GM06990 (cell line): ENCODE results near the gene RAB7B.

Experiments used
- DNase-seq: peaks from one replicate; pipeline ENCODE4 v3.0.0-alpha.2; 2011; ENCODE audit not compliant: insufficient read length; ENCODE audit errors: extremely low read depth
- H3K27me3 ChIP-seq: replicated peaks from 2 replicates; pipeline ENCODE4 v1.6.0; 2011; ENCODE audit warnings: low read length; ENCODE audit not compliant: control insufficient read depth, insufficient read depth
- H3K36me3 ChIP-seq: 2 replicates; pipeline ENCODE4 v1.5.1; 2011; ENCODE audit warnings: low read length; ENCODE audit not compliant: control insufficient read depth, insufficient read depth
- H3K4me3 ChIP-seq: replicated peaks from 2 replicates; pipeline ENCODE4 v1.5.1; 2011; ENCODE audit warnings: low read depth, mild to moderate bottlenecking, control low read depth, low read length
- CTCF ChIP-seq: IDR thresholded peaks from 2 replicates; pipeline ENCODE4 v1.5.1; 2011; ENCODE audit warnings: low read length, control low read depth, mild to moderate bottlenecking, inconsistent platforms; ENCODE audit not compliant: insufficient read depth, poor library complexity, severe bottlenecking

The RAB7B gene

DNA sequence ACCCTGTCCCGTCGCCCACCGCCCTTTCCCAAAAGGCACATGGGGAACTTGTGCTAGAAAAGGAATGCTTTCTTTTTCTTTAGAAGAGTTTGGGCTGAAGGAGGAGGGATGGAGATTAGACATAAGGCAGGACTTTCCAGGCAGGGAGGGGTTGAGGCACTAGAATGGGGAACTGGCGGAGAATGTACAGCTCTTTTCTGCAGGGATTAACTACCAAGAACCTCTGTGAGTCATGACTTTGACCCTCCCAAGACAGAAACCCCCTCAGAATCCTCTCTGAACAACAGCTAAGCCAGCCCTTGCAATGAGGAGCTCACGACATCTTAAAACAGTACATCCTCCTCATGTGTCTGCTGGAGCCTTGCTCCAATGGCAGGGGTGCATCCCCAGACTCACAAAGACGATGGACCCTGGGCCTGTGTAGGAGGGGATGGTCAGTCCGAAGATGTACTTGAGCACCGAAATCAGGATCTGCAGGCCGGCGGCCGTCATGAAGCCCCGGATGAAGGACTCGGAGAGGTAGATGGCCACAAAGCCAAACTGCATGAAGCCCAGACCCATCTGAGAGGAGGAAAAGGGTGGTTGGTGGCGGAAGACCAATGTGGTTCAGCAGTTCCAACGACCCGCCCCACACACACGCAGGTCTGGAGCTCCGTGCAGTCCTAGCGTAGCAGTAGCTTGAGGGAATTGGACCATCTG, 73.5 kb downstream of the RAB7B start:
- Histone ChIP-seq H3K27me3 (peaks cover 5% of the 10 kb centered on the region), H3K4me3 (no peak overlapping the region), H3K36me3 (no peaks in the 10 kb centered on the region)
- DNase-seq: no peak
- no peak for TF ChIP-seq CTCF

- Histone ChIP-seq H3K36me3 (no peaks in the 10 kb centered on the region), H3K27me3 (peaks cover 2% of the 10 kb centered on the region), H3K4me3 (no peak overlapping the region)
- TF ChIP-seq CTCF: no peak
- no peak for DNase-seq
These were observed 74.9 kb downstream of the RAB7B start for GRCh38 chr1:205928317-205928716.

GRCh38 chr1:205927676-205928075, 75.5 kb downstream of the RAB7B start:
- Histone ChIP-seq H3K27me3 (peaks cover 1% of the 10 kb centered on the region), H3K4me3 (no peak overlapping the region), H3K36me3 (no peaks in the 10 kb centered on the region)
- no peak for DNase-seq
- no peak for TF ChIP-seq CTCF

- no peak for TF ChIP-seq CTCF
- Histone ChIP-seq H3K36me3 (no peaks in the 10 kb centered on the region), H3K4me3 (no peak overlapping the region), H3K27me3 (peaks cover 1% of the 10 kb centered on the region)
- no peak for DNase-seq
These were observed 75.9 kb downstream of the RAB7B start for GRCh38 chr1:205927247-205927646.
